HG03060 (cell line): Measurements from ENCODE around the gene KATNBL1.
"Not testable (repeated sequence)": the region's sequence is repeated elsewhere in the genome, so short reads cannot be mapped to it uniquely, and the experiment has no call there.

Experiments used
- ATAC-seq: cut with Tn5 transposase; IDR thresholded peaks from one replicate; pipeline ENCODE4 v1.9.1; 2021; ENCODE audit warnings: low read depth, moderate number of reproducible peaks; ENCODE audit not compliant: unreplicated experiment

The KATNBL1 gene

DNA sequence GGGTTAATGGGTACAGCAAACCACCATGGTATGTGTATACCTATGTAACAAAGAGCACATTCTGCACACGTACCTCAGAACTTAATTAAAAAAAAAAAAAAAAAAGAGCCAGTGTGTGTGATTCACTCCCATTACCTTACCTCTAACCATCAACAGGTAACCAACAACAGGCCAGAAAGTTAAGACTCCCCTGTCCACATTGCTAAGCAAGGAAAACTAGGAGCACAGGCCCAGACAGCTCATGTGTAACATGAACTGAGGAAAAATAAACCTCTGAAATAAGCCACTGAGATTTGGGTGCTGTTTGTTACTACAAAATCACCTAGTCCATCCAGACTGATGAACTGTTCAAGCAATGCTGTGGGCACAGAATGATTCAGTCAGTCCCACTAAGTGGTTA is 6.0 kb downstream of the KATNBL1 start:
- no peak for ATAC-seq

DNA sequence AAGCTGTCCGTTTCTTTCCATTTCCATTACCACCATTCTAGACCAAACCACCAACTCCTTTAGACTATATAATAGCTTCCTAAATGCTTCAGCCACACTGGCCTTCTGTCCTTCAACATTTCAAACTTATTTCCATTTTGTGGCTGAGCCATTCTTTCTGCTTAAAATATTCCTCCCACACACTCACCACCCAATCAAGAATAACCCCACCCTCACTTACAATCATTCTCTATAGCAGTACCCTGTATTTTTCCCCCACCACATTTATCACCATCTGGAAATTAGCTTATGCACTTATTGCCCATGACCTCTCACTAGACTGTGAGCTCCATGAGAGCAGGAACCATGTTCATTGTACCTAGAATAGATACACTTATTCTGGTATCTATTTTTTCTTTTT is 6.6 kb downstream of the KATNBL1 start:
- no peak for ATAC-seq

DNA sequence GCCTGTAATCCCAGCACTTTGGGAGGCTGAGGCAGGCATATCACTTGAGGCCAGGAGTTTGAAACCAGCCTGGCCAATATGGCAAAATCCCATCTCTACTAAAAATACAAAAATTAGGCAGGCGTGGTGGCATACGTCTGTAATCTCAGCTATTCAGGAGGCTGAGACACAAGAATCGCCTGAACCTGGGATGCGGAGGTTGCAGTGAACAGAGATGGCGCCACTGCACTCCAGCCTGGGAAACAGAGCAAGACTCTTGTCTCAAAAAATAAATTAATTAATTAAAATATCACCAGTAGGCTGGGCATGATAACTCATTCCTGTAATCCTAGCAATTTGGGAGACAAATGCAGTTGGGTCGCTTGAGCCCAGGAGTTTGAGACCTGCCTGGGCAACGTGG is 16.6 kb downstream of the KATNBL1 start:
- not testable (repeated sequence) for ATAC-seq

DNA sequence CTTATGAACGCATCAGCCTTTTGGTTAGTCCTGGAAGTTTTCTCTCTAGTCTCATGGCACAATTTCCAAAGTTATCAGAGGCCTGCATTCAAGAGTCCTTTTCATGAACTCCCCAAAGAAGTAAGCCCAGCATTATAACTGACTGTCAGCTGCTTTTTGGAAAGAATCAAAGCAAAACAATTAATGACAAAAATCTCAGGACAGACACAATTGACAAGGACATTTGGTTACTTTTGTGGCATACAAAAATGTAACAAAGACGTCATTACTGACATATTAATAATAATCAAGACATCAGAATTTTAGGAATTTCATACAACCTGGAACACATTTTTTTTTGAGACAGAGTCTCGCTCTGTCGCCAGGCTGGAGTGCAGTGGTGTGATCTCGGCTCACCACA is 21.2 kb downstream of the KATNBL1 start:
- no peak for ATAC-seq

DNA sequence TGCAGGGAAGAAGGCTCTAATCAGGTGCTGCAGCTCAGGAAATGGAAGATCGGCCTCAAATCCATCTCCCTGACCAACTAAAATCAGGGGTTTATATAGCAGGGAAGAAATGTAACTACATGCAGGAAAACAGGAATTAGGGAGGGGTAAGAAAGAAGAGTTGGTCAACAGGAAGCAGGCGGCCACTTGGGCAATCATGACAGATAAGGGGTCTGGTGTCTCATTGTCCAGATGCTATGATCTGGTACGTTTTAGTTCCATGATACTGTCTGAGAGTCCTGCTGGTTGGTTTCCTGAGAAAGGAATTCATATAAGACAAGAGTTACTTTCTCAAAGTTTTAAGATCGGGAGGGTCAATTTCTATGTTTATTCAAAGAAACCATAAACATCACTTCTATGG is 24.2 kb downstream of the KATNBL1 start:
- no peak for ATAC-seq

DNA sequence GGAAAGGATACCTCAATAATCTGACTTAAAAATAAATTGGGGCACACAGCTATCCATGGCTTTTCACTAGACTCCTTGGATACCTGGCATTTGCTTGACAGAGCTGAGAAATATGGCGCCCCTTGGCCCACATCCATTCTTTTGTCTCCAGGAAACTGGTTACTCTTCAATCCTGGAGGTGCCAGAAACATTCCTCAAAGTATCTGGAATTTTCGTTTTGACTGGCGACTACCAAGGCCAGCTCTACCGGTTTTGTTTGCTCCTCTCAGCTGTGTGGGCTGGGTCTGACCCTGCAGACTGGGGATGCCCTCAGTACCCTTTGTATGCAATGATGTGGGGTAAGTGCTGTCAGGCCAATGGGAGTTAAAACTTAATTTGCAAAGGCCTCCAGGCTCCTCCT is 27.0 kb downstream of the KATNBL1 start:
- ATAC-seq, result no peak

DNA sequence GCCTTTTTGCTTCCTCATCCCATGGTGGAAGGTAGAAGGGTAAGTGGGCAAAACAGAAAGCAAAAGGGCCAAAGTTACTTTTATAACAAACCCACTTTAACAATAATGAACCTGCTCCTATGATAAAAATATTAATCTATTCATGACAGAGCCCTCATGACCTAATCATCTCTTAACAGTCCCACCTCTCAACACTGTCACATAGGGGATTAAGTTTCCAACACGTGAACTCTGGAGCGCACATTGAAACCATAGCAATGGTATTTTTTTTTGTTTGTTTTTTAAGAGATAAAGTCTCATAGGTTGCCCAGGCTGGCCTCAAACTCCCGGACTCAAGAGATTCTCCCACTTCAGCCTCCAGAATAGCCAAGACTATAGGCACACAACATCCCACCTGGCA is 30.7 kb downstream of the KATNBL1 start:
- ATAC-seq, result no peak

DNA sequence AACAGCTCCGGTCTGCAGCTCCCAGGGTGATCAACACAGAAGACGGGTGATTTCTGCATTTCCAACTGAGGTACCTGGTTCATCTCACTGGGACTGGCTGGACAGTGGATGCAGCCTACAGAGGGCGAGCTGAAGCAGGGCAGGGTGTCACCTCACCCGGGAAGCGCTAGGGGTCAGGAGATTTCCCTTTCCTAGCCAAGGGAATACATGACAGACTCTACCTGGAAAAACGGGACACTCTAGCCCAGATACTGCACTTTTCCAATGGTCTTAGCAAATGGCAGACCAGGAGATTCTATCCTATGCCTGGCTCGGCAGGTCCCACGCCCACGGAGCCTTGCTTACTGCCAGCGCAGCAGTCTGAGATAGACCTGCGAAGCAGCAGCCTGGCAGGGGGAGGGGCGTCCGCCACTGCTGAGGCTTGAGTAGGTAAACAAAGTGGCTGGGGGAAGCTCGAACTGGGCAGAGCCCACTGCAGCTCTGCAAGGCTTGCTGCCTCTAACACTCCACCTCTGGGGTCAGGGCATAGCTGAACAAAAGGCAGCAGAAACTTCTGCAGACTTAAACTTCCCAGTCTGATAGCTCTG is 43.8 kb downstream of the KATNBL1 start:
- ATAC-seq, result not testable (repeated sequence)

DNA sequence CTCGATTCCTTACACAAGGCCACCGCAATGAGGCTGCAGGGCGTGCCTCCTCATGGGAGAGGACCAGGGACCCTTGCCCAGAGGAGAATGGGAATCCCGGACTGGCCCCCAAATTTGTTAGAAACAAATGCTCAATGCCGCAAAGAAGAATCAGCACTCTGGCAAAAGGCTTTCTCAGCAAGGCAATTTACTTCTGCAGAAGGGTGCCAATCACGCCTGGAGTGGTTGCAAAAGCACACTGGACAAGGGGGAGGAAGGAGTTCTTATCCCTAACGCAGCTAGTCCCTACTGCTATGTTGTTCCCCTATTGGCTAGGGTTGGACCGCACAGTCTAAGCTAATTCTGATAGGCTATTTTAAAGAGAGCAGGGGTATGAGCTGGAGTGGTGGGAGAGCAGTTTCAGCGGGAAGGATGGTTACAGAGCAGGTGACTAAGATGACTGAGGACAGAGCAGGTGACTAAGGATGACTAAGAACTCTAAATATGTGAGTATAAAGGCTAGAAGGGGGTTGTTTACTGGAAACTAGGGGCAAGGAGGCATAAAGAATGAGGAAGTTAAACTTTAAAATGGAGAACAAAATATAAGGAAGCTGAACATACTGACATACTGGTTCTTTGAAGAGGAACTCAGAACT is 48.5 kb downstream of the KATNBL1 start:
- ATAC-seq, result no peak

DNA sequence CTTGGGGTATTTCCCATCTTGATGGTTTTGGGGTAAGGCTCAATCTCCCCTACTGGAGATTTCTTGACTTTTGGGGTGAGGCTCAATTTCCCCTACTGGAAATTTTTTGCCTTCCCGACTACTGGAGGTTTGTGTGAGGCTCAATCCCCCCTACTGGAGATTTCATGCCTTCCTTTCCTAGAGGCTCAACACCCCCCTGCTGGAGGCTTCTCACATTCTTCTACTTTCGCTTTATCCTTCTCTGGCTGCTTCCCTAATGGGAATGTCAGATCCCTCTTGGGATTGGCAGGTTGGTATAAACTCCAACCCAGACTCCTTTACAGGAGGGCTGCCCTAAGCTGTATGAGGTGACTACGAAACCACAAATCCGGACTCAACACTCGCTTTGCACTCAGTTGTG is 49.2 kb downstream of the KATNBL1 start:
- no peak for ATAC-seq

DNA sequence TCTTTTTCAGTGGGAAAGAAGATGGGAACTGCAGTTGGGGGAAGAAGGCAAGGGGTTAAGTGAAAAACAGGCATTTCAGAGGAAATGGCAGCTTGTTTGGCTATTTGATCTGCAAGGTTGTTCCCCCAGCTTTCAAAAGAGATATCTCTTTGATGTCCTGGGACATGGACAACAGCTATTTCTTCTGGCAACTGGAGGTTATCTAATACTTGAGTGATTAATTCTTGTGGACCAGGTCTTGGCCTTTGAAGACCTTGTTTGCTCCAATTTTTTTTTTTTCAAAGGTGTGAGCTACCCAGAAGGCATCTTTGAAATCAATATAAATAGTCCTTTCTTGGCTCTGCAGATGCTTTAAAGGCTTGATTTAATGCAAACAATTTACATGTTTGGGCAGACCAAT is 51.5 kb downstream of the KATNBL1 start:
- ATAC-seq, result no peak

DNA sequence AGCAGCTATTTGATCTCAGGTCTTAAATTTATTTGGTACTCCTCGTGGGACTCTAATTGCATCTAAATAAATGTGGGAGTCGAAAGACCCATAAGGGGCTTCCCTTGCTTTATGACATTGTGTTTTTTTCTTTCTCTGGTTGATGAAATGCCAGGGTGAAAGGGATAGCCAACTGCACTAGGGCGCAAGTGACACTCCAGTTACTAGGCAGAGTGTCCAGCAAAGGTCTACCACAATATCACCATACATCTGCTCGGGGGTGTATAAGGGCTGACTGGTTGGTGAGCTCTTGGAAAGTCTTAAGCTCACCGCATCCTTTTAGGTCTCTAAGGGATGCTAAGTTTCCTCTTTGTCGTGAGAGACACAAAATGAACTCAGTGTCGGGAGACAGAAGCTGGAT is 54.0 kb downstream of the KATNBL1 start:
- ATAC-seq, result no peak

DNA sequence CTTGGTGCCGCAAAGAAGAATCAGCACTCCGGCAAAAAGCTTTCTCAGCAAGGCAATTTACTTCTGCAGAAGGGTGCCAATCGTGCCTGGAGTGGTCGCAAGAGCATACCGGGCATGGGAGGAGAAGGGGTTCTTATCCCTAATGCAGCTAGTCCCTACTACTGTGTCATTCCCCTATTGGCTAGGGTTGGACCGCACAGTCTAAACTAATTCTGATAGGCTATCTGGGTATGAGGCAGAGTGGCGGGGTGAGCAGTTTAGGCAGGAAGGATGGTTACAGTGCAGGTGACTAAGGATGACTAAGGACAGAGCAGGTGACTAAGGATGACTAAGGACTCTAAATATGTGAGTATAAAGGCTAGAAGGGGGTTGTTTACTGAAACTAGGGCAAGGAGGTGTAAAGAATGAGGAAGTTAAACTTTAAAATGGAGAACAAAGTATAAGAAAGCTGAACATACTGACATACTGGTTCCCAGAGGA is 55.1 kb downstream of the KATNBL1 start:
- no peak for ATAC-seq

DNA sequence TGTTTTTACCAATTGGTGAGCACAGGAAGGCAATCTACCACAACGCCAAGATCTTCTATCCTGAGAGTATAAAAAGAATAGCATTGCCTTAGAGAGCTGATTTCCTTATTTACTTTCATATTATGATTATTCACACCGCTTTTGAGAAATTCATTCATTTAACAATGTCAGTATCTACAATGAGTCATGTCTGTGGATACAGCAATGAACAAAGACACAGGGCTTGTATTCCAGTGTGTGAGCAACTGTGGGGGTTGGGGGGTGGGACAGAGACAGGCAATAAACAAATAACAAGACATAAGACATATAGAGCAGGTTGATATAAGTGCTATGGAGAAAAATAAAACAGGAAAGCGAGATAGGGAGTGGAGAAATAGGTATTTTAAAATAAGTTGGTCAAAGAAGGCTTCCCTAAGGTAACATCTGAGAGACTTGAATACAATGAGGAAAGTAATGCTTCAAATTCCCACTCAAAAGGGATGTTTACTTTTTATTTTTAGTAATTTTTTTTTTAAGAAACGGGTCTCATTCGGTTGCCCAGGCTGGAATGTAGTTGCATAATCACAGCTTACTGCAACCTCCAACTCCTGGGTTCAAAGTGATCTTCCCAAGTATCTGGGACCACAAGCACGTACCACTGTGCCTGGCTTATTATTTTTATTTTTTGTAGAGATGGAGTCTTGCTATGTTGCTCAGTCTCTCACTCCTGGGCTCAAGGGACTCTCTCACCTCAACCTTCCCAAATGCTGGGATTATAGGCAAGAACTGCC is 62.3 kb downstream of the KATNBL1 start:
- ATAC-seq, result no peak

DNA sequence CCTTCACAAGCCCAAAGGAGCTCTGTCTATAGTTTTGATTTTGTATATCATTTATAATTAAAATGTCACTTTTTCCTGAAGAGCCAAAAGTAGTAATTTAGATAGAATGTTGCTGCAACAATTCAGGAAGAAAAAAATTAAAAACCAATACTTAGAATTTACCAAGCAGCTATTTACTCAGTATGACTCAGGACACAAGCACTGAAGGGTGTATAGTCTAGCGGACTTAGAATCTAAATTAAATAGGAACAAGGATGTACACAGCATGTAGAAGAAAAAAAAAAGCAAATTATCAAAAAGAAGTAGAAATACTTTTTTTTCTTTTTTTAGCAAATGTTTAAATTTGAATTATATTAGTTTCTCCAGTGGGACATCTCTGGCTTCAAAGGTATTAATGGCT is 76.4 kb downstream of the KATNBL1 start:
- ATAC-seq, result no peak

DNA sequence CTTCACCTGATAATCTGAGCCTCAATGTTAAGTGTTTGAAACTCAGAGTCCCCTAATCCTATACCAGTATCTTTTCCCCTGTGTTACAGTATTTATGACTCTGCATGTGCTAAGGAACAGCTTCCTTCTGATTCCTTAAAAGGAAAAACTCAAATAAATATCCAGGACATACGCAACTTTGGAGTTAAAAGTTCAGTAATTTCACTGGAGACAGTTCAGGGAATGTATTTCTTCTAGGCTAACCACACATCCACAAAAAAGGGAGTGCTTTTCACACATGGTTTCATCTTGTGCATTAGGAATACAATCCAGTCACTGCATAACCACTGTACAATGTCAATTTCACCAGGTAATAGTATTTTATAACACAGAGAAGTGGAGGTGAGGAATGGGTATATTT is 77.0 kb downstream of the KATNBL1 start:
- no peak for ATAC-seq

DNA sequence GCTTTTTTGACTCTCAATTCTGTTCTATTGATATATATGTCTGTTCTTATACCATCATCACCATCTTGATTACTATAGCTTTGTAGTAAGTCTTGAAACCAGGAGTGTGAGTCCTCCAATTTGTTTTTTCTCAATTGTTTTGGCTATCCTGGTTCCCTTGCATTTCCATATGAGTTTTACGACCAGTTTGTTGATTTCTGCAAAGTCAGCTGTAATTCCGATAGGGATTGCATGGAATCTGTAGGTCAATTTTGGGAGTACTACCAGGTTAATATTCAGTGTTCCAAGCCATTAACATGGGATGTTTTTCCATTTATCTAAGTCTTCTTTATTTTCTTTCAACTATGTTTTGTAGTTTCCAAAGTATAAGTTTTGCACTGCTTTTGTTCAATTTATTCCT is 81.0 kb downstream of the KATNBL1 start:
- ATAC-seq, result no peak

DNA sequence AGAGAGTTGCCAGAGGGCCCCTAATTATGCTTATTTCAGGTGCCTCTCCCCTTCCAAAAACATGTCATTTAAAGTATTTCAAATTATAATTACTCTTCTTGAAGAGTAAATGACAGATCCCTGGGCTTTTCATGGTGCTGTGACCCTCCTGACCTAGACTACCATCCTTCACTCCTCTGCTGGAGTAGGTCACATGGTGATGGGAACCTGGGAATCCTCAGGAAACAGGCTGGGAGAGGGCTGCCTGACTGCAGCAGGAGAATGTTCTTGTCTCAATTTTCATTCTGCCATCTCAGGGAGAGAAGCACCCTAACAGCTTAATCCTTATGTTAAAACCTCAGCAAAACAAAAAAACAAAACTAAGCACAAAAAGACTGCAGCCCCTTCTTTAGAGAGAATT is 83.4 kb downstream of the KATNBL1 start:
- ATAC-seq, result no peak

DNA sequence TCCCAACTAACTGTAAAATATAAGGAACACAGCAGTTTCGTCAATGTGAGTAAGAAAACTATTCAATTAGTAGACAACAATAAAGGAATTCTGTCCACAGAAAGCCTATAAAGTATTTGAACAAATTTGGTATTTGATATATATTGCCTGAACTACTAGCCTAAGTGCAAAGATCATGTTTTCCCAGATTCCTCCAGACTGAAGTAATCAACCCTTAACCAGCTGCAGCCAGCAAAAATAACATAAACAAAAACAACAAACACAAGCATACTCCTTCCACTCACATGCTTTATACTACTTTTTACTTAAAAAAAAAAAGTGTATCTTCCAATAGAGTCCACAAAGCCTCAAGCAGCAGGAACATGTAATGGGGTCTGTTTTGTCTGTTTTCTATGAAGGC is 84.0 kb downstream of the KATNBL1 start:
- ATAC-seq, result no peak

DNA sequence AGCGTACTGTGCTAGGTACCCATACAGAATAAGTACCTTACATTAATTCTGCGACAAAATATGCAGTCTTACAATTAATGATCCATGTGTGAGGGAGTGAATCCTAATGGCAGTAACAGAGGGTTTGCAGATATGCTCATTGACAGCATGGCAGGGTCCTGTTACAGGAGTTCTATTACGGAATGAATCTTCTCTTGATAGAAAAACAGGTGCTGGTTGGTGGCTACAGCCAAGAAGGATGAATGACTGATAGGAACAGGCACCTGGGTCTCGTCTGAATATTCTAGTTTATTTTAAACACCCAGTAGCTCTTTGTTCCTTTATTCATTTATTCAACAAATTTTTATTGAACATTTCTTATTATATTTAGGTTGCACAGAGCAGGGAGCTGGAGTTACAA is 85.2 kb downstream of the KATNBL1 start:
- no peak for ATAC-seq

DNA sequence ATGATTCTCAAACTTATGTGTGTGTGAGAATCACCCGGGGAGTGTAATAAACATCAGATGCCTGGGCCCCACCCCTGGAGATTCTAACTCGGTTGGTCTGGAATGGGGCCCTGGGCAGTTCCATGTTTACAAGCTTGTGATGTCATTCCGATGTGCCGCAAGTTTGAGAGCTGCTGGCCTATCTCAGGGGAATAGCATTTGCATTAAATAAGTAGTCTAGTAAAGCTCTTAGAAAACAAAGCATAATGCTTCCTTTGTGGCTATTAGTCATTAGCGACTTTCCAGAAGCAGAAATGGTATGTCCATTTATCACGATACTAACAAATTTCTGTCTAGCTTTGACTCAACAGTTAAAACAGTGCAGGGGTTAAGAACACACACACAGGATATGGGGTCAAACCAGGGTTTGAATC is 87.1 kb downstream of the KATNBL1 start:
- ATAC-seq, result no peak

DNA sequence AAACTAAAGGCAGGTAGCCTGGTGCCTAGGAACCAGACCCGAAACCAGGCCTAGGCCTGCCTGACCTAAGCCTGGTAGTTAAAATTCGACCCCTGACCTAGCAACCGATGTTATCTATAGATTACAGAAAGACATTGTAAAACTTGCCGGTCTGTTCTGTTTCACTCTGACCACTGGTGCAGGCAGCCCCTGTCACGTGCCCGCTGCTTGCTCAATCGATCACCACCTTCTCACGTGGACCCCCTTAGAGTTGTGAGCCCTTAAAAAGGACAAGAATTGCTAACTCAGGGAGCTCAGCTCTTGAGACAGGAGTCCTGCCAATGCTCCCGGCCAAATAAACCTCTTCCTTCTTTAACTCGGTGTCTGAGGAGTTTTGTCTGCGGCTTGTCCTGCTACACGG is 88.1 kb downstream of the KATNBL1 start:
- ATAC-seq, result not testable (repeated sequence)
